ENCODE results near the gene SPEG. TPM values are rescaled to one million over a fixed set of nuclear protein-coding genes. Genes with fewer than 3 reads are reported as not detected.

The SPEG gene
- total RNA-seq, 1 experiment from 2014 or later = 56.6 TPM

DNA sequence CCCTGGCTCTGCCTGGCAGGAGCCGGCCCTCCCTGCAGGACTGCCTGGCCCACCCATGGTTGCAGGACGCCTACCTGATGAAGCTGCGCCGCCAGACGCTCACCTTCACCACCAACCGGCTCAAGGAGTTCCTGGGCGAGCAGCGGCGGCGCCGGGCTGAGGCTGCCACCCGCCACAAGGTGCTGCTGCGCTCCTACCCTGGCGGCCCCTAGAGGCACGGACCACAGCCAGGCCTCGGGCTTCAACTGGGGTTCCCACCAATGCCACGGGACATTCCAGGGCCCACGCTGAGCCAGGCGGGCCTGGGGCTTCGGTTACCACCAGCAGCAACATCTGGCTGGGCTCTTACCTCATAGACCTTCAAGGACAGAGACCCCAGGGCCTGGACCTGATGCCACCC lies 57.9 kb downstream of the SPEG start:
- no peaks in the 10 kb centered on the region for H4K20me1 ChIP-seq (ENCODE audit: insufficient read depth)
- H3K4me3 ChIP-seq (replicated peaks in 1 of 2; ENCODE audit: low read depth in 1 of 2, low read length in 2 of 2) = no peak overlapping the region
- BruUV-seq (replicated peaks) = no TSS peak
- ChIA-PET CTCF (no interaction called here), RAD21 (ENCODE audit: low non-redundant PET in 1 of 2, low total read pairs in 2 of 2, uncharacterized antibody in 2 of 2, unreplicated experiment in 2 of 2) (no interaction called here), POLR2A (no interaction called here)
- TF ChIP-seq POLR2AphosphoS5 (IDR thresholded peaks at IDR 0.05; ENCODE audit: low read depth, low read length) (no peak), CBX3 (IDR thresholded peaks at IDR 0.05; ENCODE audit: low read depth) (no peak), ZFX (IDR thresholded peaks at IDR 0.05) (no peak), CEBPB (IDR thresholded peaks at IDR 0.05; ENCODE audit: low read depth) (no peak), ELF1 (IDR thresholded peaks at IDR 0.05; ENCODE audit: borderline replicate concordance, low read depth) (no peak), ZBTB33 (IDR thresholded peaks at IDR 0.05; ENCODE audit: extremely low read depth, insufficient replicate concordance, low read length) (no peak), SRF (IDR thresholded peaks at IDR 0.05; ENCODE audit: low read depth) (no peak), SP1 (IDR thresholded peaks at IDR 0.05; ENCODE audit: low read depth) (no peak), ZNF274 (IDR thresholded peaks at IDR 0.05; ENCODE audit: low read depth, low read length) (no peak), POLR2A (IDR thresholded peaks at IDR 0.05; ENCODE audit: borderline replicate concordance, extremely low read depth, insufficient read depth, insufficient read length) (no peak), YY1 (IDR thresholded peaks at IDR 0.05; ENCODE audit: extremely low read depth, insufficient replicate concordance, low read depth, low read length) (no peak), CTCF (IDR thresholded peaks at IDR 0.05 in 2 of 3, conservative IDR thresholded peaks at IDR 0.05 in 1 of 3; ENCODE audit: borderline replicate concordance in 1 of 3, insufficient read depth in 1 of 3, low read depth in 2 of 3, low read length in 2 of 3) (no peak), EZH2 (IDR thresholded peaks at IDR 0.05) (no peak), RAD21 (IDR thresholded peaks at IDR 0.05; ENCODE audit: low read depth) (no peak)
- TF ChIP-seq, protein P1, sequence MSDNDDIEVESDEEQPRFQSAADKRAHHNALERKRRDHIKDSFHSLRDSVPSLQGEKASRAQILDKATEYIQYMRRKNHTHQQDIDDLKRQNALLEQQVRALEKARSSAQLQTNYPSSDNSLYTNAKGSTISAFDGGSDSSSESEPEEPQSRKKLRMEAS (IDR thresholded peaks at IDR 0.05) = no peak
- TF ChIP-seq, protein P2, sequence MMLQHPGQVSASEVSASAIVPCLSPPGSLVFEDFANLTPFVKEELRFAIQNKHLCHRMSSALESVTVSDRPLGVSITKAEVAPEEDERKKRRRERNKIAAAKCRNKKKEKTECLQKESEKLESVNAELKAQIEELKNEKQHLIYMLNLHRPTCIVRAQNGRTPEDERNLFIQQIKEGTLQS (IDR thresholded peaks at IDR 0.05) = no peak
- intact Hi-C loops (cut with micrococcal nuclease) = no loop called here
- no peaks in the 10 kb centered on the region for H3K9me3 ChIP-seq (ENCODE audit: control insufficient read depth in 1 of 2, insufficient read depth in 1 of 2, low read depth in 1 of 2, low read length in 2 of 2)
- DNase-seq (ENCODE audit: low read depth, low spot score) (no peak), ATAC-seq (no peak)
- no peaks in the 10 kb centered on the region for H3K79me2 ChIP-seq (ENCODE audit: insufficient read depth, low read length)
- H3K9ac ChIP-seq (ENCODE audit: low read length) = no peak overlapping the region
- no peak overlapping the region for H3K4me2 ChIP-seq (ENCODE audit: low read length)
- H2AFZ ChIP-seq (ENCODE audit: low read depth, low read length, poor library complexity, severe bottlenecking) = no peak overlapping the region
- H3K27ac ChIP-seq (ENCODE audit: low read depth, low read length) = no peak overlapping the region
- no peaks in the 10 kb centered on the region for H3K36me3 ChIP-seq (ENCODE audit: control insufficient read depth in 1 of 2, insufficient read depth in 2 of 2, low read length in 2 of 2)
- H3K4me1 ChIP-seq (ENCODE audit: control insufficient read depth in 1 of 2, insufficient read depth in 2 of 2, low read length in 2 of 2) = peaks cover 12 to 16% of the 10 kb centered on the region in 2 experiments
- H3K27me3 ChIP-seq (ENCODE audit: insufficient read depth, low read length) = no peaks in the 10 kb centered on the region
- H3K9me2 ChIP-seq (ENCODE audit: insufficient read depth) = no peaks in the 10 kb centered on the region
